ENCODE measurements around the gene CD44. TPM values are rescaled to one million over a fixed set of nuclear protein-coding genes. Genes with fewer than 3 reads are reported as not detected.

CD44 gene
- total and polyA plus RNA-seq, 10 of the 15 experiments (the other 5 are each of a cell fraction or from before 2014, with no cell fraction given), result 57.1 to 293 (median 120) TPM

DNA sequence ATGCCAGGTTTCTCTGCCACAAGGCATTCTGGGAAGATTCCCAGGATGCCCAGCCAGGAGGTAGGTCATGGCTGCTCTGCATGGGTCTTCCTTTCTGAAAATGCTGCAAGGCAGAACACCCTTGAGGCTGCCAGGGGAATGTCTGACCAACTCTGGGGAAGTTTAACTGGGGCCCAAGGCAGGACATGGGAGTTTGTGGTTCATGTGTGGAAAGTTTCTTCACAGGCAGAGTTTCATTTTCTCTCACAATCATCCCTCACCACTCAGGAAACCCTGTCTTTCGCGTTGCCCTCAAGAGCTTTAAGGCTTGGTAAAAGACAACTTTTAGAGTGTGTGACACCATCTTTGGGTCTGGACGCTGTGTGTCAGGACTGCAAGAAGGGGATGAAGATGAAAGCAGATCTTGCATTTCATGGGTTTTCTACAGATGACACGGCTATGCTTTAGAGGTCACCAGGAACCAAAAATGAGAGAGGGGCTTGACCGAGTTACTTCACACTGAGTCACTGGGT is 133.5 kb downstream of the CD44 start (continued):
- TF ChIP-seq NFYA (IDR thresholded peaks at IDR 0.05; ENCODE audit: borderline replicate concordance, low read depth, low read length) (no peak), SIN3A (IDR thresholded peaks at IDR 0.05; ENCODE audit: low read depth, low read length) (no peak), RB1 (IDR thresholded peaks at IDR 0.05; ENCODE audit: borderline replicate concordance) (no peak), DPF2 (IDR thresholded peaks at IDR 0.05) (peak; percentile 77; the same call in 1 of the 2 replicates), BRCA1 (IDR thresholded peaks at IDR 0.05; ENCODE audit: low read depth, low read length) (no peak), GABPA (IDR thresholded peaks at IDR 0.05; ENCODE audit: low read depth) (no peak), KDM1A (IDR thresholded peaks at IDR 0.05; ENCODE audit: borderline replicate concordance) (no peak)
- TF ChIP-seq, protein P1, sequence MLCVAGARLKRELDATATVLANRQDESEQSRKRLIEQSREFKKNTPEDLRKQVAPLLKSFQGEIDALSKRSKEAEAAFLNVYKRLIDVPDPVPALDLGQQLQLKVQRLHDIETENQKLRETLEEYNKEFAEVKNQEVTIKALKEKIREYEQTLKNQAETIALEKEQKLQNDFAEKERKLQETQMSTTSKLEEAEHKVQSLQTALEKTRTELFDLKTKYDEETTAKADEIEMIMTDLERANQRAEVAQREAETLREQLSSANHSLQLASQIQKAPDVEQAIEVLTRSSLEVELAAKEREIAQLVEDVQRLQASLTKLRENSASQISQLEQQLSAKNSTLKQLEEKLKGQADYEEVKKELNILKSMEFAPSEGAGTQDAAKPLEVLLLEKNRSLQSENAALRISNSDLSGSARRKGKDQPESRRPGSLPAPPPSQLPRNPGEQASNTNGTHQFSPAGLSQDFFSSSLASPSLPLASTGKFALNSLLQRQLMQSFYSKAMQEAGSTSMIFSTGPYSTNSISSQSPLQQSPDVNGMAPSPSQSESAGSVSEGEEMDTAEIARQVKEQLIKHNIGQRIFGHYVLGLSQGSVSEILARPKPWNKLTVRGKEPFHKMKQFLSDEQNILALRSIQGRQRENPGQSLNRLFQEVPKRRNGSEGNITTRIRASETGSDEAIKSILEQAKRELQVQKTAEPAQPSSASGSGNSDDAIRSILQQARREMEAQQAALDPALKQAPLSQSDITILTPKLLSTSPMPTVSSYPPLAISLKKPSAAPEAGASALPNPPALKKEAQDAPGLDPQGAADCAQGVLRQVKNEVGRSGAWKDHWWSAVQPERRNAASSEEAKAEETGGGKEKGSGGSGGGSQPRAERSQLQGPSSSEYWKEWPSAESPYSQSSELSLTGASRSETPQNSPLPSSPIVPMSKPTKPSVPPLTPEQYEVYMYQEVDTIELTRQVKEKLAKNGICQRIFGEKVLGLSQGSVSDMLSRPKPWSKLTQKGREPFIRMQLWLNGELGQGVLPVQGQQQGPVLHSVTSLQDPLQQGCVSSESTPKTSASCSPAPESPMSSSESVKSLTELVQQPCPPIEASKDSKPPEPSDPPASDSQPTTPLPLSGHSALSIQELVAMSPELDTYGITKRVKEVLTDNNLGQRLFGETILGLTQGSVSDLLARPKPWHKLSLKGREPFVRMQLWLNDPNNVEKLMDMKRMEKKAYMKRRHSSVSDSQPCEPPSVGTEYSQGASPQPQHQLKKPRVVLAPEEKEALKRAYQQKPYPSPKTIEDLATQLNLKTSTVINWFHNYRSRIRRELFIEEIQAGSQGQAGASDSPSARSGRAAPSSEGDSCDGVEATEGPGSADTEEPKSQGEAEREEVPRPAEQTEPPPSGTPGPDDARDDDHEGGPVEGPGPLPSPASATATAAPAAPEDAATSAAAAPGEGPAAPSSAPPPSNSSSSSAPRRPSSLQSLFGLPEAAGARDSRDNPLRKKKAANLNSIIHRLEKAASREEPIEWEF (IDR thresholded peaks at IDR 0.05; ENCODE audit: insufficient replicate concordance, low read depth, low read length), result peak; percentile 82
- TF ChIP-seq, protein P2, sequence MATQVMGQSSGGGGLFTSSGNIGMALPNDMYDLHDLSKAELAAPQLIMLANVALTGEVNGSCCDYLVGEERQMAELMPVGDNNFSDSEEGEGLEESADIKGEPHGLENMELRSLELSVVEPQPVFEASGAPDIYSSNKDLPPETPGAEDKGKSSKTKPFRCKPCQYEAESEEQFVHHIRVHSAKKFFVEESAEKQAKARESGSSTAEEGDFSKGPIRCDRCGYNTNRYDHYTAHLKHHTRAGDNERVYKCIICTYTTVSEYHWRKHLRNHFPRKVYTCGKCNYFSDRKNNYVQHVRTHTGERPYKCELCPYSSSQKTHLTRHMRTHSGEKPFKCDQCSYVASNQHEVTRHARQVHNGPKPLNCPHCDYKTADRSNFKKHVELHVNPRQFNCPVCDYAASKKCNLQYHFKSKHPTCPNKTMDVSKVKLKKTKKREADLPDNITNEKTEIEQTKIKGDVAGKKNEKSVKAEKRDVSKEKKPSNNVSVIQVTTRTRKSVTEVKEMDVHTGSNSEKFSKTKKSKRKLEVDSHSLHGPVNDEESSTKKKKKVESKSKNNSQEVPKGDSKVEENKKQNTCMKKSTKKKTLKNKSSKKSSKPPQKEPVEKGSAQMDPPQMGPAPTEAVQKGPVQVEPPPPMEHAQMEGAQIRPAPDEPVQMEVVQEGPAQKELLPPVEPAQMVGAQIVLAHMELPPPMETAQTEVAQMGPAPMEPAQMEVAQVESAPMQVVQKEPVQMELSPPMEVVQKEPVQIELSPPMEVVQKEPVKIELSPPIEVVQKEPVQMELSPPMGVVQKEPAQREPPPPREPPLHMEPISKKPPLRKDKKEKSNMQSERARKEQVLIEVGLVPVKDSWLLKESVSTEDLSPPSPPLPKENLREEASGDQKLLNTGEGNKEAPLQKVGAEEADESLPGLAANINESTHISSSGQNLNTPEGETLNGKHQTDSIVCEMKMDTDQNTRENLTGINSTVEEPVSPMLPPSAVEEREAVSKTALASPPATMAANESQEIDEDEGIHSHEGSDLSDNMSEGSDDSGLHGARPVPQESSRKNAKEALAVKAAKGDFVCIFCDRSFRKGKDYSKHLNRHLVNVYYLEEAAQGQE (IDR thresholded peaks at IDR 0.05; ENCODE audit: low read depth, low read length), result no peak
- TF ChIP-seq, protein P3, sequence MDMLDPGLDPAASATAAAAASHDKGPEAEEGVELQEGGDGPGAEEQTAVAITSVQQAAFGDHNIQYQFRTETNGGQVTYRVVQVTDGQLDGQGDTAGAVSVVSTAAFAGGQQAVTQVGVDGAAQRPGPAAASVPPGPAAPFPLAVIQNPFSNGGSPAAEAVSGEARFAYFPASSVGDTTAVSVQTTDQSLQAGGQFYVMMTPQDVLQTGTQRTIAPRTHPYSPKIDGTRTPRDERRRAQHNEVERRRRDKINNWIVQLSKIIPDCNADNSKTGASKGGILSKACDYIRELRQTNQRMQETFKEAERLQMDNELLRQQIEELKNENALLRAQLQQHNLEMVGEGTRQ (IDR thresholded peaks at IDR 0.05; ENCODE audit: borderline replicate concordance, low read depth, low read length), result no peak
- TF ChIP-seq, protein P4, sequence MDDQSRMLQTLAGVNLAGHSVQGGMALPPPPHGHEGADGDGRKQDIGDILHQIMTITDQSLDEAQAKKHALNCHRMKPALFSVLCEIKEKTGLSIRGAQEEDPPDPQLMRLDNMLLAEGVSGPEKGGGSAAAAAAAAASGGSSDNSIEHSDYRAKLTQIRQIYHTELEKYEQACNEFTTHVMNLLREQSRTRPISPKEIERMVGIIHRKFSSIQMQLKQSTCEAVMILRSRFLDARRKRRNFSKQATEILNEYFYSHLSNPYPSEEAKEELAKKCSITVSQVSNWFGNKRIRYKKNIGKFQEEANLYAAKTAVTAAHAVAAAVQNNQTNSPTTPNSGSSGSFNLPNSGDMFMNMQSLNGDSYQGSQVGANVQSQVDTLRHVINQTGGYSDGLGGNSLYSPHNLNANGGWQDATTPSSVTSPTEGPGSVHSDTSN (IDR thresholded peaks at IDR 0.05; ENCODE audit: insufficient replicate concordance, low read depth, low read length), result no peak
- TF ChIP-seq, protein P5, sequence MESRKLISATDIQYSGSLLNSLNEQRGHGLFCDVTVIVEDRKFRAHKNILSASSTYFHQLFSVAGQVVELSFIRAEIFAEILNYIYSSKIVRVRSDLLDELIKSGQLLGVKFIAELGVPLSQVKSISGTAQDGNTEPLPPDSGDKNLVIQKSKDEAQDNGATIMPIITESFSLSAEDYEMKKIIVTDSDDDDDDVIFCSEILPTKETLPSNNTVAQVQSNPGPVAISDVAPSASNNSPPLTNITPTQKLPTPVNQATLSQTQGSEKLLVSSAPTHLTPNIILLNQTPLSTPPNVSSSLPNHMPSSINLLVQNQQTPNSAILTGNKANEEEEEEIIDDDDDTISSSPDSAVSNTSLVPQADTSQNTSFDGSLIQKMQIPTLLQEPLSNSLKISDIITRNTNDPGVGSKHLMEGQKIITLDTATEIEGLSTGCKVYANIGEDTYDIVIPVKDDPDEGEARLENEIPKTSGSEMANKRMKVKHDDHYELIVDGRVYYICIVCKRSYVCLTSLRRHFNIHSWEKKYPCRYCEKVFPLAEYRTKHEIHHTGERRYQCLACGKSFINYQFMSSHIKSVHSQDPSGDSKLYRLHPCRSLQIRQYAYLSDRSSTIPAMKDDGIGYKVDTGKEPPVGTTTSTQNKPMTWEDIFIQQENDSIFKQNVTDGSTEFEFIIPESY (IDR thresholded peaks at IDR 0.05), result no peak
- TF ChIP-seq, protein P6, sequence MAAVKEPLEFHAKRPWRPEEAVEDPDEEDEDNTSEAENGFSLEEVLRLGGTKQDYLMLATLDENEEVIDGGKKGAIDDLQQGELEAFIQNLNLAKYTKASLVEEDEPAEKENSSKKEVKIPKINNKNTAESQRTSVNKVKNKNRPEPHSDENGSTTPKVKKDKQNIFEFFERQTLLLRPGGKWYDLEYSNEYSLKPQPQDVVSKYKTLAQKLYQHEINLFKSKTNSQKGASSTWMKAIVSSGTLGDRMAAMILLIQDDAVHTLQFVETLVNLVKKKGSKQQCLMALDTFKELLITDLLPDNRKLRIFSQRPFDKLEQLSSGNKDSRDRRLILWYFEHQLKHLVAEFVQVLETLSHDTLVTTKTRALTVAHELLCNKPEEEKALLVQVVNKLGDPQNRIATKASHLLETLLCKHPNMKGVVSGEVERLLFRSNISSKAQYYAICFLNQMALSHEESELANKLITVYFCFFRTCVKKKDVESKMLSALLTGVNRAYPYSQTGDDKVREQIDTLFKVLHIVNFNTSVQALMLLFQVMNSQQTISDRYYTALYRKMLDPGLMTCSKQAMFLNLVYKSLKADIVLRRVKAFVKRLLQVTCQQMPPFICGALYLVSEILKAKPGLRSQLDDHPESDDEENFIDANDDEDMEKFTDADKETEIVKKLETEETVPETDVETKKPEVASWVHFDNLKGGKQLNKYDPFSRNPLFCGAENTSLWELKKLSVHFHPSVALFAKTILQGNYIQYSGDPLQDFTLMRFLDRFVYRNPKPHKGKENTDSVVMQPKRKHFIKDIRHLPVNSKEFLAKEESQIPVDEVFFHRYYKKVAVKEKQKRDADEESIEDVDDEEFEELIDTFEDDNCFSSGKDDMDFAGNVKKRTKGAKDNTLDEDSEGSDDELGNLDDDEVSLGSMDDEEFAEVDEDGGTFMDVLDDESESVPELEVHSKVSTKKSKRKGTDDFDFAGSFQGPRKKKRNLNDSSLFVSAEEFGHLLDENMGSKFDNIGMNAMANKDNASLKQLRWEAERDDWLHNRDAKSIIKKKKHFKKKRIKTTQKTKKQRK (IDR thresholded peaks at IDR 0.05; ENCODE audit: low read depth, low read length), result no peak

Measured in GM12878 (cell line).